ENCODE results near the gene CDK19.
"Not testable (repeated sequence)": the region's sequence is repeated elsewhere in the genome, so short reads cannot be mapped to it uniquely, and the experiment has no call there.

Gene CDK19

DNA sequence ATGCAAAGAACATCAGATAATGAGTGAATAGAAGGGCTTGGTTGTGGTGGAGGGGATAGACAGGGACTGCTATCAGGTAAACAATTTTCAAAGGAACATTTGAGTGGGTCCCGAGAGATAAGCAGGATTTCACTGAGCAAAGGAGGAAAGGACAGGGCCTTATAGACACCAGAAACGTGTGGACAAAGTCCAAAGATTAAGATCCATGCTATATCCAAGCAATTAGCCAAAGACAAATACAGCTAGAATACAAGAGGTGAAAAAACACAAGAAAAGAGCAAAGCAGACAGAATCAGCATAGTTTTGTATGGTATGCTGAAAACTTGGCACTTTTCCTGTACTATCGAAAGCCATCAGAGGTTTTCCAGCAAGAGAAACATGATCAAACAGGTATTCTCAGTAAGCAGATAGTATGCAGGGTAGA is 59.8 kb downstream of the CDK19 start:
- DNase-seq: no peak

- DNase-seq: not testable (repeated sequence)
Observed at GRCh38 chr6:110753936-110754668, 61.2 kb downstream of the CDK19 start.

DNA sequence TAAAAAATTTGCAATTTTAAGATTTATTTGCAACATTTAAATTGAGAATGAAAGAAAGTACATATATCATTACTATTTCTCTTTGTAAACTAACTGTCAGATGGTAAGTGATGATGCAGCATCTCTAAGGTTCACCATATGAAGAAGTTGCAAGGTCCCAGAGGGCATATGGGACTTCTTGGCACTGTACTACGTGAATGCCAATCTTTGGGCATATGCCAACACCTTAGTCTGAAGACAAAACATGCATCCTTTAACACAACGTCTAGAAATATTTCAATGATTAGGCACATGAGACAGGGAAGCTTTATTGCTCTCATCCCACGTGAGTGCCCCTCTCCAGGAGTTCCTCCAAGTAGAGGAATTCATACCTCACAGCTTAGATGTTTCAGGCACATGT is 66.8 kb downstream of the CDK19 start:
- no peak for DNase-seq

- no peak for DNase-seq
Observed at GRCh38 chr6:110746680-110747079, 68.6 kb downstream of the CDK19 start.

DNA sequence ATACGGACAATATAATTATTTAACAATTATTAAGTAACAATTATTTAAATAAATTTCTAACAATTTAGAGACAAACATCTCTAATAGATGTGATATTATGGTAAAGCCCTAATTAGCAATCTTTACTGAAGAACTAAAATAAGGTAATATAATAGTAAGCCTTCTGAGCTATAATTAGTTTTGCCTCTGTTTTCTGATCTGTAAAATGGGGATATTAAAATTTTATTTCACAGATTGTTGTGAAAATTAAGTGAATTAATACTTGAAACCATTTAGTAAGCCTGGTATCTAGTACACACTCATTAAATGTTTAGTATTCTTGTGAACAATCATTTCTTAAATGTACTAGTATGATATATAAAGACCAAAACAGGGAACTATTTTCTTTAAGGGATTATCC is 70.3 kb downstream of the CDK19 start:
- no peak for DNase-seq

DNA sequence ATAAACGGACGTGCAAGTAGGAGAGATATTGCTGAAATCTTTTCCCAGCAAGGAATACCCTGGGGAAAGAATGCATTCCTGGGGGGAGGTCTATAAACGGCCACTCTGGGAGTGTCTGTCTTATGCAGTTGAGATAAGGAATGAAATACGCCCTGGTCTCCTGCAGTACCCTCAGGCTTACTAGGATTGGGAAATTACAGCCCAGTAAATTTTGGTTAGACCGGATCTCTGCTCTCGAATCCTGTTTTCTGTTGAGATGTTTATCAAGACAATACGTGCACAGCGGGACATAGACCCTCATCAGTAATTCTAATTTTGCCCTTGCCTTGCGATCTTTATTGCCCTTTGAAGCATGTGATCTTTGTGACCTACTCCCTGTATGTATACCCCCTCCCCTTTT is 72.7 kb downstream of the CDK19 start:
- not testable (repeated sequence) for DNase-seq

GRCh38 chr6:110741517-110741916 is 73.8 kb downstream of the CDK19 start:
- no peak for DNase-seq

DNA sequence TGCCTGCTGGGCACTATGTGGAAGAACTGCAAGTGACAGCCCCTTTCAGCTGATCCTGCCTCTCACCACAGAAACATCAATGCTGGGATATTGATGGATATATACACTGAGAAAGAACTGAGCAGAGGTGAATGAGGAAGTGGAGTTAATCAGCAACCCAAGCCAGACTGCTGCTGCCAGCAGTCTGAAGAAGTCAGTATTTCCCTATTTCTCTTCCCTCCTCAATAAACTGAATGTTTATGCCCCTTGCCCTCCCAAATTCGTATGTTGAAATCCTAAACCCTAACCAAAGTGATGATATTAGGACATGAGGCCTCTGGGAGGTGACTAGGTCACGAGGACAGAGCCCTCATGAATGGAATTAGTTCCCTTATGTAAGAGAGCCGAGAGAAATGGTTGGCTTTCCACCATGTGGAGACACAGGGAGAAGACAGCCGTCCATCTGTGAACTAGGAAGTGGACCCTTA is 76.3 kb downstream of the CDK19 start:
- no peak for DNase-seq

DNA sequence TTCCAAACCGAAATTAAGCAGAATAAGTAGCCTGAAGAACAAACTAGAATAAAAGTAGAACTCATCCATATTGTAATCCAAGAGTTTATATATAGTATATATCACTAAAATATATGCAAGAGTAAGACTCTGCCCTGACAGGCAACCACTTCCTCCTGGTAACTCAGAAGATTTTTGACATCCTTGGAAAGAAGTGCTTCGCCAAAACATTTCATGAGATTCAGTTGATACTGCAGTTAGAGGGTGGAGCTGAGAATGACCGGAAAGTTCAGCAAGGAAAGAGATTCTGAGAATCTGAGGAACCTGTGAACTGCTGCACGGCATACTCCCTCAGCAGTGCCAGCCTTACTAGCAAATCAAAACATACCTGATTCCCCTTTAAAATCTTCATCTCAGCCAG is 79.6 kb downstream of the CDK19 start:
- no peak for DNase-seq

GRCh38 chr6:110731898-110732297 is 83.4 kb downstream of the CDK19 start:
- no peak for DNase-seq

GRCh38 chr6:110731196-110731595 is 84.1 kb downstream of the CDK19 start:
- no peak for DNase-seq

GRCh38 chr6:110728501-110728900 is 86.8 kb downstream of the CDK19 start:
- DNase-seq: no peak

DNA sequence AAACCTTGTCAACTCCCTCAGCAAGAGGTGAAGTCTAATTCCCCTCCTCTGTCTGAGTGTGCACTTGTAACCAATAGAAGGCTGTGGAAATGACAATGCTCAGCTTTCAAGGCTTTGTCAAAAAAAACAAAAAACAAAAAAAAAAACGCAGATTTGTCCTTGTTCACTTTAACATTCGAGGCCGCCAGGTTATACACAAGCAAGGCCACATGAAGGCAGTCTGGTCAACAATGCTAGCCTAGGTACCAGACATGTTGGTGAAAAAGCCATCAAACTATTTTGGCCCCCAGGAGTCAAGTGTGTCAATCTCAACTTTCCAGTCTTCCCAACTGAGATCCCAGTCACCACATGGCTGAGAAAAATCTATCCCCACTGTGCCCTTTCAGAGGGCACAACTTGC is 92.3 kb downstream of the CDK19 start:
- DNase-seq: no peak

DNA sequence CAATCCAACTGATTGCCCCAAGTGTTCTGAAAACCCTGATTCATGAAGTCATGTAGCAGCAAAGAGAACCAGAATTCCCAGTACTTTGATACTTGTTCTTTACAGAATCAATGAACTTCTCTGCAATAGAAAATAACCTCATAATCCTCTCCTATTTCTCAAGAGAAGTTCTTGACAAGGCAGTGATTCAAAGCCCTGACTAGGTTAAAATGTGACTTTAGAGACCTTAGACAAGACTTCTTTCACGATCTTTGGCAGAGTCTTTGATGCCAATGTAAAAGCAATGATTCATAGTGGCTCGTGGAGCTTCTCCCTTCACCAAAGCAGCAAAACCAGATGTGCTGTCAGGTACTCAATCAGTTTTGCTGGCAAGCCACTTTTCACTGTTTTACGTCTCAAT is 95.2 kb downstream of the CDK19 start:
- no peak for DNase-seq

- not testable (repeated sequence) for DNase-seq
Observed at GRCh38 chr6:110719601-110720000, 95.7 kb downstream of the CDK19 start.

DNA sequence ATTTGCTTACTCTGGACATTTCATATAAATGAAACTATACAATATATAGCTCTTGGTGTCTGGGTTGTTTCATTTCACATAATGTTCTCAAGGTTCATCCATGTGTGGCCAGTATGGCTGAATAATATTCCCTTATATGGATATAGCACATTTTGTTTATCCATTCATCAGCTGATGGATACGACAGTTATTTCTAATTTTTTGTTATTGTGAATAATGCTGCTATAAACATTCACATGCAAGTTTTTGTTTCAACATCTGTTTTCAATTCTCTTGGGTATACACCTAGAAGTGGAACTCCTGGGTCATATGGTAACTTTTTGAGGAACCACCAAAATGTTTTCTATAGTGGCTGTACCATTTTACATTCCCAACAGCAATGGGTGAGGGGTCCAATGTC is 101.1 kb downstream of the CDK19 start:
- no peak for DNase-seq

- no peak for DNase-seq
Observed at GRCh38 chr6:110712238-110712637, 103.0 kb downstream of the CDK19 start.

DNA sequence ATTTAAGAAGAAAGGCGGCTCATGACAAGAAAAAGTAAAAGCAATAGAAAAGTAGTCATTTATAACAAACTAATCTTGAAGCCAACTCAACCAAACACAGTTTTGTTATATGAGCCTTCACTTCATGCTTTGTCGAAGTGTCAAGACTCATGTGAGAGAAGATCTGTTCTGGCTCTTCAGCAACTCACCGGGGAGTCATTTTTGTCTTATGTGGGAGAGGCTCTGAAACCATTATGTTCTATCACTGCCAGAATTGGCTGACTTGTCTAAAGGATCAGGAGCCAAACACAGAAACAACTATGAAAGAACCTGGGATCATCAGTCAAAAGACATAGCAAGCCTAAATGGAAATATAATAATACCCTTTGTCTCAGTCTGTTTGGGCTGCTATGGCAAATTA is 105.2 kb downstream of the CDK19 start:
- DNase-seq: no peak

DNA sequence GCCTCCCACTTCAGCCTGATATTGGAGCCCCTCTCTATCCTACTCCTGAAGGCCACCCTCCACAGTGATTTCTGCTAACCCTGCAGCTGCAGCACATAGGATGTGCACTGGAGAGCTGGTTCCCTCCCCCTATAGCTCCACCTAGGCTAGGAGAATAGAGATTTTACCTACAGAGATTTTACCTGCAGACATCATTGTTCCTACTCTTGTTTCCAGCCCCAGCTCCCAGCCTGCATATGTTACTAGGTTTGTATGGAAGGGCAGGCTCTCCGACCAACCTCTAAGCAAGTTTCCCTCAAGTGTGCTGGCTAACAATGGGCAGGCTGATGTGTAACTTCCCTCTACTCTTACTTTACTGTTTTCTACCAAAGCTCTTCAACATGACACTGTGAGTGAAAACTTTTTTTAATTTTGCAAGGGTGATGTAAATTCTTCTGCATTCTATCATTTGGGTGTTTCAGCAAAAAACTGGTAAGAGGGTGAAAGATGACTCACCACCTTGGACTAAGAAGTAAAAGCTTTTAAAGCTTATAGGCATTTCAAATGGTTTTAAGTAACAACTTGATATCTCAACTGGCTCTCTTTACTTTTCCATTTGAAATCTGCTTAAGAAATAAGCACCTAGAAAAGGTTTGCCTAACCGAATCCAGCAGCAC is 106.8 kb downstream of the CDK19 start:
- DNase-seq: no peak

DNA sequence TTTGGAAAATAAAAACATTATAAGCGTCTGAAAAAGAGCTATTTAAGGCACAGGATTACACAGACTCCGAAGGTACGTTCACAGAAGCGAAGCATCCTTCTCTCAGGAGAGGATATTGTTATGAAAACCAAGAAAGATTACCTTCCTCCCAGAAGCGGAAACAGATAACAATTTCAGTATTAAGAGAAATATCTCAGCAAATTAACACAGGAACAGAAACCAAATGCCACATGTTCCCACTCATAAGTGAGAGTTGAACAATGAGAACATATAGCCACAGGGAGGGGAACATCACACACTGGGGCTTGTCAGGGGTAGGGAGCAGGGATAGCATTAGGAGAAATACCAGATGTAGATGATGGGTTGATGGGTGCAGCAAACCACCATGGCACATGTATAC is 109.7 kb downstream of the CDK19 start:
- DNase-seq: no peak

- no peak for DNase-seq
Observed at GRCh38 chr6:110703906-110704594, 111.2 kb downstream of the CDK19 start.

GRCh38 chr6:110703010-110703905 is 112.0 kb downstream of the CDK19 start:
- DNase-seq: no peak

DNA sequence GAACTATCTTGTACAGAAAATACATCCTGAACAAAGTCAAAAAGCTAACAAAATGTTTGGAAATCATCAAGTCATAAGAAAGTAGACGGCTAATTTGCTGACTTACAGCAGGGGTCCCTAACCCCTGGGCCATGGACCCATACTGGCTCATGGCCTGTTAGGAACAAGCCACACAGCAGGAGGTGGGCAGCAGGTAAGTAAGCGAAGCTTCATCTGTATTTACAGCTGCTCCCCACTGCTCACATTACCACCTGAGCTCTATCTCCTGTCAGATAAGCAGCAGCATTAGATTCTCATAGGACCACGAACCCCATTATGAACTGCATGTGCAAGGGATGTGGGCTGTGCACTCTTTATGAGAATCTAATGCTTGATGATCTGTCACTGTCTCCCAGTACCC is 115.5 kb downstream of the CDK19 start:
- no peak for DNase-seq

Measured in activated CD4-positive, alpha-beta T cell treated with anti-CD3 and anti-CD28 coated beads, Interleukin-2, amount 50 U/mL, for 1 hour (primary cell).